Prostate gland (tissue), 2 donors: ENCODE data around the gene FXYD7. TPM values are rescaled to one million over a fixed set of nuclear protein-coding genes. Genes with fewer than 3 reads are reported as not detected.

ENCODE experiments used
- DNase-seq: peaks from one replicate; pipeline ENCODE4 v3.0.0-alpha.2; 2019; ENCODE audit warnings: low spot score
- H3K27ac ChIP-seq, 2 donors: fragments of 200-600 bp; sonication (generic); 2 replicates each; pipeline ENCODE4 v1.5.1; 2017 to 2019
- H3K27me3 ChIP-seq: fragments of 200-600 bp; sonication (generic); replicated peaks from 2 replicates; pipeline ENCODE4 v1.5.1; 2019; ENCODE audit not compliant: insufficient read depth
- H3K36me3 ChIP-seq, 2 donors: fragments of 200-600 bp; sonication (generic); 1 replicate in 1 of 2; 2 replicates in 1 of 2; pipeline versions ENCODE4 v1.5.1 to v1.8.1; 2017 to 2019
- H3K4me1 ChIP-seq: fragments of 200-600 bp; sonication (generic); replicated peaks from 2 replicates; pipeline ENCODE4 v1.5.1; 2019
- H3K4me3 ChIP-seq, 2 donors: fragments of 200-600 bp; sonication (generic); 2 replicates each; pipeline ENCODE4 v1.5.1; 2017 to 2019
- H3K9me3 ChIP-seq: fragments of 200-600 bp; sonication (generic); 2 replicates; pipeline ENCODE4 v1.5.1; 2017
- CTCF ChIP-seq, 4 experiments: fragments of 200-600 bp in 2 of 4; fragments of 450-650 bp in 2 of 4; sonication (generic) in 2 of 4; IDR thresholded peaks; 1 replicate in 3 of 4; 2 replicates in 1 of 4; pipeline ENCODE4 v1.5.1; 2016 to 2019; ENCODE audit warnings: antibody characterized with exemption in 4 of 4, mild to moderate bottlenecking in 2 of 4, moderate library complexity in 2 of 4
- POLR2A ChIP-seq: fragments of 450-650 bp; IDR thresholded peaks from one replicate; pipeline ENCODE4 v1.6.1; 2016; ENCODE audit warnings: antibody characterized with exemption, mild to moderate bottlenecking
- POLR2AphosphoS5 ChIP-seq: sonication (generic); formaldehyde crosslinking; IDR thresholded peaks from one replicate; pipeline ENCODE4 v1.6.1; 2017; ENCODE audit warnings: antibody characterized with exemption
- WGBS: methylation state at CpG from one replicate; pipeline ENCODE4 v1.1.5; 2018; 5-methylcytosine and 5-hydroxymethylcytosine counted together
- intact Hi-C: fragments of 100-400 bp; cut with DNase I; formaldehyde crosslinking; loops from one replicate; pipeline ENCODE4 v1.14.2; 2022
- total RNA-seq, 2 donors: library from RNA; depleted of rRNA; stranded (reverse); fragments of >200 nt; gene quantifications; one replicate each; pipeline ENCODE4 v1.1.0, GENCODE V29; 2016

Gene FXYD7
- total RNA-seq, 2 donors from 2014 or later, result not detected

GRCh38 chr19:35109395-35110112 lies 33.5 kb upstream of the FXYD7 start:
- WGBS, result 70% methylated on average over 22 of the region's 22 CpGs
- Histone ChIP-seq H3K9me3 (no peaks in the 10 kb centered on the region), H3K27me3 (no peaks in the 10 kb centered on the region), H3K4me3 (no peak overlapping the region), H3K36me3 (no peaks in the 10 kb centered on the region), H3K27ac (no peak overlapping the region), H3K4me1 (no peaks in the 10 kb centered on the region)
- intact Hi-C loops, result no loop called here
- TF ChIP-seq POLR2AphosphoS5, result no peak
- TF ChIP-seq CTCF (IDR thresholded peaks at IDR 0.05), result no peak
- TF ChIP-seq POLR2A, result no peak
- no peak for DNase-seq

DNA sequence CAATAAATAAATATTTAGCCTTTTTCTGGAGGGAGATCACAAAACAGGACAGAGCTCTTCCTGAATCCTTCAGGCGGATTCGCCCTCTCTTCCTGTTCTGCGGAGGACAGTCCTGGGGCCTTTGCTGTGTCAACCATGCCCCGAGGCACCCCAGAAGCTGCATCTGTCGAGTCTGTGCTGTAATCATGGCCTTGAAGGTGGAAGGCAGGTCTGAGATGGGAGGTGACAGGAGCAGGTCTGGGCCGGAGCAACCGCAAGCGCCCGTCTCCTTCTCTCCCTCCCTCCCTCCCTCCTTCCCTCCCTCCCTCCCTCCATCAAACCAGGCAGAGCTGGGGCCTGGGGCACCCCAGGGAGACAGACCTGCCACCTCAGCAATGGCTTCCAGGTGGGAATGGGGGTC lies 32.1 kb upstream of the FXYD7 start:
- intact Hi-C loops, result no loop called here
- DNase-seq, result no peak
- no peaks in the 10 kb centered on the region for H3K9me3 ChIP-seq
- no peaks in the 10 kb centered on the region for H3K4me1 ChIP-seq
- 42% methylated on average over 9 of the region's 9 CpGs for WGBS
- peak overlapping the region in 1 of 2 donors; percentile 41 for H3K27ac ChIP-seq
- H3K4me3 ChIP-seq, result no peak overlapping the region
- TF ChIP-seq POLR2AphosphoS5 (no peak), CTCF (IDR thresholded peaks at IDR 0.05) (no peak), POLR2A (no peak)
- H3K27me3 ChIP-seq, result no peaks in the 10 kb centered on the region
- H3K36me3 ChIP-seq, result no peaks in the 10 kb centered on the region

DNA sequence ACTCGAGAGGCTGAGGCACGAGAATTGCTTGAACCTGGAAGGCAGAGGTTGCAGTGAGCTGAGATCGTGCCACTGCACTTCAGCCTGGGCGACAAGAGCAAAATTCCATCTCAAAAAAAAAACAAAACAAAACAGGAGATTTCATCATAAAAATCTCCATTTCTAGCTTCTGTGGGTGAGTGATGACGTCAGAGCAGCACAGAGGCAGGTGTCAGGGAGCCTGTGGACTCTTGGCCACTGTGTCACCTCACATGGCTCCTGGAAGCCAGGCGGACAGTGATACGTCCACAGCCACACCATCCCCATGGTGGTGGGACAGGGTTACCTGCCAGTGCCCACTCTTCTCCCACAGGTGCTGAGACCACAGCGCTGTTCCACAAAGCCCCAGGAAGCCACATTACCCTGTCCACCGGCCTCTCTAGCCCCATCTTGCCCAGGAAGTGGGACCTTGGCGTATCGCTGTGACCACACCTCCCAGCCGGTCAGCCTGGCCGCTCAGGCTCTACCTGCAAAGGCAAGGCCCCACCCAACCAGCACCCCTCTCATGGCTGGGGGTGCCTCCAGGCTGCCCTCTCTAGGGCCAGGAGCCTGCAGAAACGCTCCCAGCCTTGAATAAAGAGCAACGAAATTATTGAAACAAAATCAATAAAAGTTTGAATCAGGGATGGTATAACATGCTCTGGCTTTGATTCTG lies 29.9 kb upstream of the FXYD7 start:
- no peak overlapping the region for H3K27ac ChIP-seq
- TF ChIP-seq POLR2AphosphoS5 (no peak), POLR2A (no peak), CTCF (IDR thresholded peaks at IDR 0.05) (no peak)
- H3K36me3 ChIP-seq, result no peaks in the 10 kb centered on the region
- H3K4me3 ChIP-seq, result no peak overlapping the region
- no peaks in the 10 kb centered on the region for H3K9me3 ChIP-seq
- no peaks in the 10 kb centered on the region for H3K4me1 ChIP-seq
- intact Hi-C loops, result no loop called here
- no peaks in the 10 kb centered on the region for H3K27me3 ChIP-seq
- 92% methylated on average over 15 of the region's 15 CpGs for WGBS
- no peak for DNase-seq

DNA sequence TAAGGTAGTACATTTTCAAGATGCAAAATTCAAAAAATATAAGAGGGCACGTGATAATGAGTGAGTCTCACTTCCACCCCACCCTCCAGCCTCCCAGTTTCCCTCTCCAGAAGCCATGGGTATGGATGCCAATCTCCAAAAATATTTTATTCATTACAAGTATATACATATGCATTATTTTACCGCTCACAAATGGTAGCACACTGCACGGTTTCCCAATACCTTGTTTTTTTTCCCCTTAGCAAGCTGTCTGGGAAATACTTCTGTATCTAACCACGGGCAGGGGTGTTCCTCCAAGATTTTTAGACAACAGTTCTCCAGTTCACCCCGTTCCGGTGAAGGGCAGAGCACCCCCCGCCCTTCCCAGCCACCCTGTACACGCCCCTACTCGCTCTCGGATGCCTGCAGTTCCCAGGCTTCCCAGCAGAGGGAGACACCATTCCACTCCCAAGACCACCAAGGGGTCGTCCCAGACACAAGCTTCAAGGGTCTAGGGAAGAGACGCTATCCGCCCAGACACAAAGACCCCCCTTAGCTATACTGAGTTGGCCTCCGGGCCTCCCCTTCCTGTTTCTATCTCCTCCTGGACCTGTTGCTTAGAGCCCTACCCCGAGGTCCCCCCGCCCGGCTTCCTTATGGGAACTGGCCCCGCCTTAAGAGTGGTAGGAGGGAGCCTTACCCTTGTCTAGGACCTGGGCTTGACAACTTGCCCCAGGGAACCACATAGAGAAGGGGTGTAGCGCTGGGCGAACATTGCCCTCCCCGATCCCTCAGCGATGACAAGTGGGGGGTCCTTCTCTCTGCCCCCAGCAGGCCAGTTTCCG lies 28.5 kb upstream of the FXYD7 start:
- 9% methylated on average over 23 of the region's 23 CpGs for WGBS
- H3K27me3 ChIP-seq, result no peaks in the 10 kb centered on the region
- H3K9me3 ChIP-seq, result no peaks in the 10 kb centered on the region
- H3K36me3 ChIP-seq, result no peaks in the 10 kb centered on the region
- no peaks in the 10 kb centered on the region for H3K4me1 ChIP-seq
- intact Hi-C loops, result loop anchor here (1.0 kb wide), 1 partner anchor 21 kb away; the partner anchor contains the start of gene LGI4
- peak; percentile 84 for DNase-seq
- H3K27ac ChIP-seq, result peak overlapping the region; percentile 83 to 88
- TF ChIP-seq CTCF (IDR thresholded peaks at IDR 0.05) (peak; percentile 94 to 98 (median 97)), POLR2AphosphoS5 (peak; percentile 70), POLR2A (peak; percentile 71)
- H3K4me3 ChIP-seq, result peak overlapping the region; percentile 64 to 65
